K562 (cell line): Measurements from ENCODE around the gene LIPT2. TPM values are rescaled to one million over a fixed set of nuclear protein-coding genes. Genes with fewer than 3 reads are reported as not detected.

Experiments
- ATF3 ChIP-seq, 2 experiments: fragments of 450-650 bp in 1 of 2; sonication (generic) in 1 of 2; formaldehyde crosslinking in 1 of 2; IDR thresholded peaks in 1 of 2; conservative IDR thresholded peaks in 1 of 2; 2 replicates each; pipeline versions ENCODE4 v1.6.1 to v1.8.1; 2016 to 2023; ENCODE audit warnings: mild to moderate bottlenecking in 2 of 2, moderate library complexity in 2 of 2, inconsistent platforms in 1 of 2, missing genetic modification reagents in 1 of 2
- ATF4 ChIP-seq: fragments of 450-650 bp; formaldehyde crosslinking; IDR thresholded peaks from 2 replicates; pipeline ENCODE4 v1.4.0; 2022; ENCODE audit warnings: mild to moderate bottlenecking, moderate library complexity
- ATF7 ChIP-seq: fragments of 450-650 bp; IDR thresholded peaks from 2 replicates; pipeline ENCODE4 v1.7.1; 2014; ENCODE audit warnings: mild to moderate bottlenecking, moderate library complexity
- BACH1 ChIP-seq: fragments of 200-800 bp; sonication (Bioruptor generic); IDR thresholded peaks from 2 replicates; pipeline ENCODE4 v1.6.1; 2016; ENCODE audit warnings: missing genetic modification characterization, missing compliant biosample characterization
- CTBP1 ChIP-seq: fragments of 450-650 bp; IDR thresholded peaks from 2 replicates; pipeline ENCODE4 v1.6.1; 2016; ENCODE audit warnings: borderline replicate concordance
- EP400 ChIP-seq: fragments of 450-650 bp; IDR thresholded peaks from 2 replicates; pipeline ENCODE4 v1.6.1; 2017; ENCODE audit warnings: antibody characterized with exemption, mild to moderate bottlenecking, moderate library complexity
- FOXK1 ChIP-seq: sonication (generic); formaldehyde crosslinking; IDR thresholded peaks from 2 replicates; pipeline ENCODE4 v1.8.0; 2022; ENCODE audit warnings: missing genetic modification reagents, mild to moderate bottlenecking, borderline replicate concordance
- KLF16 ChIP-seq: IDR thresholded peaks from 2 replicates; pipeline ENCODE4 v1.6.1; 2016; ENCODE audit warnings: antibody characterized with exemption
- LEF1 ChIP-seq: fragments of 450-650 bp; IDR thresholded peaks from 2 replicates; pipeline ENCODE4 v1.6.1; 2016; ENCODE audit warnings: mild to moderate bottlenecking
- MAZ ChIP-seq, 2 experiments: fragments of 450-650 bp in 1 of 2; sonication (generic) in 1 of 2; formaldehyde crosslinking; IDR thresholded peaks in 1 of 2; conservative IDR thresholded peaks in 1 of 2; 2 replicates each; pipeline versions ENCODE4 v1.4.0 to v1.5.0; 2020; ENCODE audit warnings: mild to moderate bottlenecking in 1 of 2, missing genetic modification reagents in 1 of 2
- MCM3 ChIP-seq: fragments of 450-650 bp; IDR thresholded peaks from 2 replicates; pipeline ENCODE4 v1.6.1; 2016
- NCOA4 ChIP-seq: fragments of 450-650 bp; IDR thresholded peaks from 2 replicates; pipeline ENCODE4 v1.6.1; 2018; ENCODE audit warnings: mild to moderate bottlenecking; ENCODE audit not compliant: partially characterized antibody
- NR2C1 ChIP-seq, 2 experiments: fragments of 450-650 bp; IDR thresholded peaks; 2 replicates each; pipeline ENCODE4 v1.6.1; 2017; ENCODE audit warnings: mild to moderate bottlenecking in 2 of 2, antibody characterized with exemption in 1 of 2, inconsistent platforms in 1 of 2, missing compliant biosample characterization in 1 of 2, missing genetic modification characterization in 1 of 2
- NR2C2 ChIP-seq, 2 experiments: fragments of 200-800 bp in 1 of 2; sonication (Bioruptor generic) in 1 of 2; sonication (generic) in 1 of 2; formaldehyde crosslinking in 1 of 2; IDR thresholded peaks; 2 replicates each; pipeline versions ENCODE4 v1.6.1 to v1.8.0; 2016 to 2022; ENCODE audit warnings: mild to moderate bottlenecking in 1 of 2, missing compliant biosample characterization in 1 of 2, missing genetic modification characterization in 1 of 2, missing genetic modification reagents in 1 of 2
- PHB ChIP-seq: fragments of 250-450 bp; sonication (Bioruptor Pico); IDR thresholded peaks from 2 replicates; pipeline ENCODE4 v1.5.0; 2021
- ZC3H4 ChIP-seq: sonication (generic); formaldehyde crosslinking; IDR thresholded peaks from 2 replicates; pipeline ENCODE4 v1.9.0; 2021; ENCODE audit warnings: missing genetic modification reagents, borderline replicate concordance
- ZNF224 ChIP-seq: sonication (generic); formaldehyde crosslinking; IDR thresholded peaks from 2 replicates; pipeline ENCODE4 v1.8.0; 2022; ENCODE audit warnings: mild to moderate bottlenecking, missing genetic modification reagents
- ZNF395 ChIP-seq: fragments of 200-800 bp; sonication (Bioruptor generic); IDR thresholded peaks from 2 replicates; pipeline ENCODE4 v1.6.1; 2017; ENCODE audit warnings: missing genetic modification characterization, missing compliant biosample characterization
- ZNF592 ChIP-seq: fragments of 450-650 bp; IDR thresholded peaks from 2 replicates; pipeline ENCODE4 v1.6.1; 2017; ENCODE audit warnings: antibody characterized with exemption, mild to moderate bottlenecking
- polyA plus RNA-seq, 8 experiments: library from polyadenylated mRNA; depleted of rRNA in 4 of 8; stranded (reverse) in 5 of 8; unstranded in 3 of 8; fragments of >200 nt; fragmentation: Nextera tagmentation in 2 of 8; fragmentation: Illumina TruSeq in 1 of 8; extraction: Ambion mirVana in 2 of 8; extraction: Trizol in 1 of 8; gene quantifications; 2 replicates each; pipeline versions ENCODE4 v1.2.1 to v1.2.3, GENCODE V29; 2011 to 2014; ENCODE audit warnings: inconsistent platforms in 1 of 8, missing spikeins in 1 of 8
- total RNA-seq, 7 experiments: library from RNA; depleted of rRNA in 6 of 7; stranded (reverse); fragments of >200 nt in 6 of 7; fragmentation: Illumina TruSeq in 2 of 7; extraction: Trizol in 2 of 7; gene quantifications; 2 replicates each; pipeline versions ENCODE4 v1.2.1 to v1.2.3, GENCODE V29; 2011 to 2021; ENCODE audit warnings: low replicate concordance in 1 of 7

Gene LIPT2
- total and polyA plus RNA-seq, 9 of the 15 experiments (the other 6 are each of a cell fraction or from before 2014, with no cell fraction given), result 1.00 to 5.2 (median 3.5) TPM

GRCh38 chr11:74462009-74462408, 31.5 kb downstream of the LIPT2 start (continued):
- no peak for TF ChIP-seq NR2C2 (CRISPR knock-in tag; IDR thresholded peaks at IDR 0.05)
- TF ChIP-seq NR2C2 (tag; IDR thresholded peaks at IDR 0.05), result peak; percentile 77
- 0 out of 2 replicates have a peak, but pooled peaks have one; percentile 39 for TF ChIP-seq FOXK1 (CRISPR knock-in tag)
- TF ChIP-seq NR2C1 (IDR thresholded peaks at IDR 0.05), result no peak
- TF ChIP-seq NR2C1 (tag; IDR thresholded peaks at IDR 0.05), result peak; percentile 71; the same call in 1 of the 2 replicates
- 0 out of 2 replicates have a peak, but pooled peaks have one; percentile 49 for TF ChIP-seq ZNF395 (CRISPR knock-in tag)
- no peak for TF ChIP-seq MCM3
- no peak for TF ChIP-seq LEF1
- no peak for TF ChIP-seq ZC3H4 (CRISPR knock-in tag)
- TF ChIP-seq NCOA4, result no peak
- TF ChIP-seq ZNF592, result peak; percentile 39; the same call in 1 of the 2 replicates
- TF ChIP-seq ATF4 (CRISPR knock-in tag), result peak; percentile 65
- 0 out of 2 replicates have a peak, but pooled peaks have one; percentile 23 for TF ChIP-seq BACH1 (tag)
- TF ChIP-seq EP400, result peak; percentile 35; the same call in 1 of the 2 replicates
- TF ChIP-seq MAZ (CRISPR knock-in tag; conservative IDR thresholded peaks at IDR 0.05 in 1 of 2, IDR thresholded peaks at IDR 0.05 in 1 of 2), result peak; percentile 88 to 94
- peak; percentile 69; the same call in 1 of the 2 replicates for TF ChIP-seq ATF7
- TF ChIP-seq ATF3 (IDR thresholded peaks at IDR 0.05), result peak; percentile 89
- no peak; the same call in 1 of the 2 replicates for TF ChIP-seq ATF3 (CRISPR knock-in tag; conservative IDR thresholded peaks at IDR 0.05)
- TF ChIP-seq KLF16, result peak; percentile 59; the same call in 1 of the 2 replicates
- no peak for TF ChIP-seq ZNF224
- TF ChIP-seq PHB (CRISPR knock-in tag), result no peak
- TF ChIP-seq CTBP1, result 0 out of 2 replicates have a peak, but pooled peaks have one; percentile 13
